ENCODE measurements around the gene ALMS1.

- TF ChIP-seq, protein P1, sequence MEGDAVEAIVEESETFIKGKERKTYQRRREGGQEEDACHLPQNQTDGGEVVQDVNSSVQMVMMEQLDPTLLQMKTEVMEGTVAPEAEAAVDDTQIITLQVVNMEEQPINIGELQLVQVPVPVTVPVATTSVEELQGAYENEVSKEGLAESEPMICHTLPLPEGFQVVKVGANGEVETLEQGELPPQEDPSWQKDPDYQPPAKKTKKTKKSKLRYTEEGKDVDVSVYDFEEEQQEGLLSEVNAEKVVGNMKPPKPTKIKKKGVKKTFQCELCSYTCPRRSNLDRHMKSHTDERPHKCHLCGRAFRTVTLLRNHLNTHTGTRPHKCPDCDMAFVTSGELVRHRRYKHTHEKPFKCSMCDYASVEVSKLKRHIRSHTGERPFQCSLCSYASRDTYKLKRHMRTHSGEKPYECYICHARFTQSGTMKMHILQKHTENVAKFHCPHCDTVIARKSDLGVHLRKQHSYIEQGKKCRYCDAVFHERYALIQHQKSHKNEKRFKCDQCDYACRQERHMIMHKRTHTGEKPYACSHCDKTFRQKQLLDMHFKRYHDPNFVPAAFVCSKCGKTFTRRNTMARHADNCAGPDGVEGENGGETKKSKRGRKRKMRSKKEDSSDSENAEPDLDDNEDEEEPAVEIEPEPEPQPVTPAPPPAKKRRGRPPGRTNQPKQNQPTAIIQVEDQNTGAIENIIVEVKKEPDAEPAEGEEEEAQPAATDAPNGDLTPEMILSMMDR (conservative IDR thresholded peaks at IDR 0.05; ENCODE audit: low read depth, low read length) = no peak
- TF ChIP-seq EZH2 (IDR thresholded peaks at IDR 0.05; ENCODE audit: borderline replicate concordance, low read depth, low read length, poor library complexity, severe bottlenecking) = no peak
These were observed 180.7 kb downstream of the ALMS1 start for GRCh38 chr2:73566288-73566878.
